ENCODE data around the gene TTBK1.

TTBK1 gene

GRCh38 chr6:43256670-43257366 is 13.5 kb downstream of the TTBK1 start:
- no peak for DNase-seq

DNA sequence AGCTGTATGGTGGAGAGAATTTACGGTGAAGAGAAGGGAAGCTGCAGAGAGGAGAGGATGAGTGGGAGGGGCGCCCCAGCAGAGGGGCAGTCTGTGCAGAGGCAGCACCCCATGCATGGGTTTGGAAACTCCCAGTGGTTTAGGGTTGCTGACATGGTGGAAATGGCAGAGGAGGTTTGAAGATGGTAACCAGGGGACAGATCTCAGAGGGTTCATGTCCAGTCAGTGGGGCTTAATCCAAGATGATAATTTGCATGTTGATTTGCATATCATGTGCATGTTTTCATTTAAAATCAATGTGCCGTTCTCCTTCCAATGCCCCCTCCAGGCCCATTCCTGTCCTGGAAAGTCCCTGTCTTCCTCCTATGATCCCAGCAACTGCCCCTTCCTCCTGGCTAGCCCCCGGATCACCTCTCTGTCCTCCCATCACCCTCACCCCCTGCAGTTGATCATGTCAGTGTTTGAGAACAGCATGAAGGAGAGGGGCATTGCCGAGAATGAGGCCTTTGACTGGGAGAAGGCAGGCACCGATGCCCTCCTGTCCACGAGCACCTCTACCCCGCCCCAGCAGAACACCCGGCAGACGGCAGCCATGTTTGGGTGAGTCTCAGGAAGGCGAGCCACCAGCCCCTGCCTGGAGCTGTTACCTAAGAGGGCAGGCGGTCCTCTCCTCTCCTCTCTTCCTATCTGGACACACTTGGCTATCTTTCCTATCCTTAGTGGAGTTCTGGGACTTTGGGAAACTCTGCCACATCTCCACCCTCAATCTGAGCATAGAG is 14.3 kb downstream of the TTBK1 start:
- DNase-seq, result no peak

DNA sequence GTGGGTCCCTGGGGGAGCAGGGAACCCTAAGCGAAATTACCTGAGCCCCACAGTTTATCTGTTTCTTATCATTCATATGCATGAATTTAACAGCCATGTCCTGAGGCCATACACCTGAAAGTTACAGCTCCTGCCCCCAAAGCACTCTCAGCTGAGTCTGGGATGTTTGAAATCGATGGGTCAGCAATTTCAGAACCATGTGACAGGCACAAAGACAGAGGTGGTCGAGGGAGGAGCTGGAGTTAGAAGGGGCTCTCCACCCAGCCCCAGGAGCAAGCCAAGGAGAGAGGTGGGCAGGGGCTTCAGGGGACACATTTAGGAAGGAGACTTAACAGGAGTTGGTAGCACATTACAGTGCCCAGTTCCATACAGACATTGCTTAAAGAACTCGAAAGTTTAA is 14.9 kb downstream of the TTBK1 start:
- DNase-seq, result no peak

- DNase-seq, result no peak
Observed at GRCh38 chr6:43258807-43259686, 15.8 kb downstream of the TTBK1 start.

GRCh38 chr6:43260791-43261190 is 17.5 kb downstream of the TTBK1 start:
- DNase-seq, result no peak

DNA sequence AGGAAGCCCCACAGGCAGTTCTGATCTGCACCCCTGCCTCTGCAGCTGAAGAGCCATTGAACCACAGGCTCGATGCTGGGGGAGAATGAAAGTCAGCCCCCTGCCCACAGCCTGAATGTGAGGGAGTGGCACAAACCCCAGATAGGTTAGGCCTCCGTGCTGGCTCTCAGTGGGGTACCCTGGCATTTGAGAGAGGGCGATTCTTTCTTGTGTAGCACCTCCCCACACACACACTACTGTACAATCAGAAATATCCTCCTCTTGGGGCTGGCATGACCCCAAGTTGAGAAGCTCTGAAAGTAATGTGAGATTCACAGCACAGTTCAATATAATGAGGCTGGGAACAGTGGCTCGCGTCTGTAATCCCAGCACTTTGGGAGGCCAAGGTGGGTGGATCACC is 17.9 kb downstream of the TTBK1 start:
- DNase-seq, result no peak

DNA sequence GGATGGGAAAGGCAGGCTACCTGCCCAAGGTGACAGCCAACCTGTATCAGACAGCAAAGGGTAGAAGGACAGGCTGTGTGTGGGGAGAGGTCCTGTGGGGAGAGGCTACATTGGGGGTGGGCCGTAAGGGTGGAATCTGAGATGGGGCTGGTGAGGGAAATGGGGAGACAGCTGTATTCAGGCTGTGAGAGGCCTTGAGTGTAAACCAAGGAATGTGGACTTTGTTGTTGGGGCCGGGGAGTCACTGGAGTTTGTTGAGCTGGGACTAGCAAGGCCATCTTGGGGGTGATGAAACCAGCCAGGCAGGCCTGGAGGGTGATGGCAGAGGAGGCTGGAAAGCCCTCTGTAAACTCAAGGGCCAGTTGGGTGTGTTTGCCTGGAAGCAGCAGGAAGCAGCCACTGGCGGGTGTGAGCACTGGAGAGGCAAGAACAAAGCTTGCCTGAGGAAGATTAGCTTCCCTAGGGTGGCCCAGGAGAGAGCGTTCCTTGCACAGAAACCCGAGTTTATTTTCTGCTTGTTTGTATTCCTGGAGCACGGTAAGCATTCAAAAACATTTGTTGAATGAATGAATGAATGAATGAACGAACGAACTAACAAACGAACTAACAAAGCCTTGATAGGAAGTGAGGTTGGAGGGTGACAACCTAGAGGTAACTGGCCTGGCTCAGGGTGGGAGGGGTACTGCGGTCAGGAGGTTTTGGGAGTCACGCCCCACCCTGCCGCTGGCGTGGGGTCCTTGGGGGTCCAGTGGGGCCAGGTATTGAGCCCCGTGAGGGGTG is 18.9 kb downstream of the TTBK1 start:
- DNase-seq, result no peak

DNA sequence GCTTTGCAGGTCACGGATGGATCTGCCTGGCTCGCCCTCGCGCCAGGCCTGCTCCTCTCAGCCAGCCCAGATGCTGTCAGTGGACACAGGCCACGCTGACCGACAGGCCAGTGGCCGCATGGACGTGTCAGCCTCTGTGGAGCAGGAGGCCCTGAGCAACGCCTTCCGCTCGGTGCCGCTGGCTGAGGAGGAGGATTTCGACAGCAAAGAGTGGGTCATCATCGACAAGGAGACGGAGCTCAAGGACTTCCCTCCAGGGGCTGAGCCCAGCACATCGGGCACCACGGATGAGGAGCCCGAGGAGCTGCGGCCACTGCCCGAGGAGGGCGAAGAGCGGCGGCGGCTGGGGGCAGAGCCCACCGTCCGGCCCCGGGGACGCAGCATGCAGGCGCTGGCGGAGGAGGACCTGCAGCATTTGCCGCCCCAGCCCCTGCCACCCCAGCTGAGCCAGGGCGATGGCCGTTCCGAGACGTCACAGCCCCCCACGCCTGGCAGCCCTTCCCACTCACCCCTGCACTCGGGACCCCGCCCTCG is 19.6 kb downstream of the TTBK1 start:
- no peak for DNase-seq

- DNase-seq, result no peak
Observed at GRCh38 chr6:43263314-43264178, 20.3 kb downstream of the TTBK1 start.

GRCh38 chr6:43264599-43265145 is 21.4 kb downstream of the TTBK1 start:
- DNase-seq, result no peak

DNA sequence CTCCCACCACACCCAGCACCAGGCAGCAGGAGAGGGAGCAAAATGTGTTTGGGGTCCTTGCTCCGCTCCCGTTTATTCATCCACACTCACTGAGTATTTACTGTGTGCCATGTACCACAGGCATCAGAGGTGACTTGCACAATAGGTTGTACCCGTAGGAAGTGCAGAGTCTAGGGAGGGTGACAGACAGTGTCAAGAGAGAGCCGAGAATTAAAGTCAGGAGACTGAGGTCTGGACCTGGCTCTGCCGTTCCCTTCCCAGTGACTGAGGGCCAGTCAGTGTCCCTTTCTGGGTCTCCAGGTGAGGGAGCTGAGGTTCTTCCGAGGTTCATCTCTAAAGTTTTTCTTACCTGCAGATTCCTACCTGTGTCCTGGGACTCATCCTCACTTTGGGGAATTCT is 22.3 kb downstream of the TTBK1 start:
- DNase-seq, result no peak

GRCh38 chr6:43267619-43268354 is 24.5 kb downstream of the TTBK1 start:
- DNase-seq, result no peak

DNA sequence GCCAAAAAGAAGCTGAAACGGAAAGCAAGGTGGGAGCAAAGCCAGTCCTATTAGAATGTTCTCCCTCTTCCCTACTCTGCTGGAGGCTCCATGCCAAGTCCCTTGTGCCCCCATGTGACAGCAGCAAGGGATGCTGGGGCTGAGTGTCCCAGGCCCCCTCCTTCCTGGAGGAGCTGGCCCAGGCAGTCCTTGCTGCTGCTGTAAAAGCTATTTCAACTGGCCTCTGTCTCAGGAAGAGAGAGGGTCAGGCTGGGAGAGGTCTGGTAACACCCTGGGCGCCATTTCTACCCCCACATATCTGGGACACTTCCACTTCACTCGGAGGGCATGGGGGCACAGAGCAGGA is 25.0 kb downstream of the TTBK1 start:
- DNase-seq, result no peak

DNA sequence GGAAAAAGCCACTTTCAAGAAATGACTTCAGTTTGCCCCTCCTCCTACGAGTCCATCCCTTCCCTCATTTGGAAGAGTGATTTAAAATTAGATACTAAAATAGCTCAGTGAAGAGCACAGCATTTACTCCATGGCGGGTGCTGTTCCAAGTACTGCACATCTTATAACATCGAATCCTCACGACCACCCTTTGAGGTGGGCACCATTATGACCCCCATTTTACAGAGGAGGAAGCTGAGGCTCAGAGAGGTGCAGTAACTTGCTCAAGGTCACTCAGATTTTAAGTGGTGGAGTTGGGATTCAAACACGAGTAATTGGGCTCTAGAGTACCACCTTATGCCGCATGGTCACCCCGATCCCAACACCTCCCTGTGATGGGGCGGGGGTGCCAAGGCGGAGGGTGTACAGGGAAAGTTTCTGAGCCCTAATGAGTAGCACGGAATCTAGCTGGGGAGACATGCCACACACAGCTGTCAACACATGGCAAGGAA is 25.5 kb downstream of the TTBK1 start:
- no peak for DNase-seq

- DNase-seq, result no peak
Observed at GRCh38 chr6:43269273-43270007, 26.2 kb downstream of the TTBK1 start.

- DNase-seq, result no peak
Observed at GRCh38 chr6:43271103-43271815, 28.0 kb downstream of the TTBK1 start.

DNA sequence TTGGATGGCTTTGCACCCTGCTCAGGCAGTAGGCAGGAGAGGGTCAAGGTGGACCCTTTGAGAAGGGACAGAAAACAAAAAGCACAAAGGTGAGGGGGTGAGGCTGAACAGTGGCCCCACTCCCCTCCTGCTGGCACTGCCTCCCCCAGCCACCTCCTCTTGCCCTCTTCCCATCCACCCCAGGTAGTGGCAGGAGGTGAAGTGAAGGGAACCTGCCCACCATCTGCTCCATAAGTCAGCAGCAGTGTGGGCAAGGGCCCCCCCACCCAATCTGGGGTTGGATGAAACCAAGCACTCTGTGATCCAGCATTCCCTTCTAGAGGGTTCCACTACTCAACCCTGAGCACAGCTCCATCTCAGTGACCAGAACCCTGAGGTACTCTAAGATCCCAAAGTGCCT is 28.7 kb downstream of the TTBK1 start:
- DNase-seq, result no peak

GRCh38 chr6:43273707-43274106 is 30.4 kb downstream of the TTBK1 start:
- DNase-seq, result no peak

Data from NCI-H2081 treated with DMSO at 0.1 percent for 48 hours (cell line).